Measurements from ENCODE around the gene TYROBP. TPM values are rescaled to one million over a fixed set of nuclear protein-coding genes. Genes with fewer than 3 reads are reported as not detected.
"Not testable (repeated sequence)": the region's sequence is repeated elsewhere in the genome, so short reads cannot be mapped to it uniquely, and the experiment has no call there.

TYROBP gene
- total RNA-seq, 2 donors from 2014 or later = 30.6 to 60.7 TPM

- no peak overlapping the region for H3K27ac ChIP-seq
- no peaks in the 10 kb centered on the region for H3K4me1 ChIP-seq (replicated peaks)
- TF ChIP-seq POLR2AphosphoS5 (IDR thresholded peaks at IDR 0.05) = no peak
- TF ChIP-seq POLR2A (IDR thresholded peaks at IDR 0.05) = no peak
- TF ChIP-seq, protein P1, sequence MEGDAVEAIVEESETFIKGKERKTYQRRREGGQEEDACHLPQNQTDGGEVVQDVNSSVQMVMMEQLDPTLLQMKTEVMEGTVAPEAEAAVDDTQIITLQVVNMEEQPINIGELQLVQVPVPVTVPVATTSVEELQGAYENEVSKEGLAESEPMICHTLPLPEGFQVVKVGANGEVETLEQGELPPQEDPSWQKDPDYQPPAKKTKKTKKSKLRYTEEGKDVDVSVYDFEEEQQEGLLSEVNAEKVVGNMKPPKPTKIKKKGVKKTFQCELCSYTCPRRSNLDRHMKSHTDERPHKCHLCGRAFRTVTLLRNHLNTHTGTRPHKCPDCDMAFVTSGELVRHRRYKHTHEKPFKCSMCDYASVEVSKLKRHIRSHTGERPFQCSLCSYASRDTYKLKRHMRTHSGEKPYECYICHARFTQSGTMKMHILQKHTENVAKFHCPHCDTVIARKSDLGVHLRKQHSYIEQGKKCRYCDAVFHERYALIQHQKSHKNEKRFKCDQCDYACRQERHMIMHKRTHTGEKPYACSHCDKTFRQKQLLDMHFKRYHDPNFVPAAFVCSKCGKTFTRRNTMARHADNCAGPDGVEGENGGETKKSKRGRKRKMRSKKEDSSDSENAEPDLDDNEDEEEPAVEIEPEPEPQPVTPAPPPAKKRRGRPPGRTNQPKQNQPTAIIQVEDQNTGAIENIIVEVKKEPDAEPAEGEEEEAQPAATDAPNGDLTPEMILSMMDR (IDR thresholded peaks at IDR 0.05) = no peak
- 63% methylated on average over 3 of the region's 3 CpGs for WGBS
- intact Hi-C loops (cut with DNase I) = no loop called here
- H3K36me3 ChIP-seq = no peaks in the 10 kb centered on the region
- DNase-seq (ENCODE audit: low spot score) = no peak
- H3K4me3 ChIP-seq = no peak overlapping the region
- H3K27me3 ChIP-seq (replicated peaks; ENCODE audit: insufficient read depth) = no peaks in the 10 kb centered on the region
- no peaks in the 10 kb centered on the region for H3K9me3 ChIP-seq
These were observed 3.1 kb upstream of the TYROBP start for GRCh38 chr19:35911173-35911572.

DNA sequence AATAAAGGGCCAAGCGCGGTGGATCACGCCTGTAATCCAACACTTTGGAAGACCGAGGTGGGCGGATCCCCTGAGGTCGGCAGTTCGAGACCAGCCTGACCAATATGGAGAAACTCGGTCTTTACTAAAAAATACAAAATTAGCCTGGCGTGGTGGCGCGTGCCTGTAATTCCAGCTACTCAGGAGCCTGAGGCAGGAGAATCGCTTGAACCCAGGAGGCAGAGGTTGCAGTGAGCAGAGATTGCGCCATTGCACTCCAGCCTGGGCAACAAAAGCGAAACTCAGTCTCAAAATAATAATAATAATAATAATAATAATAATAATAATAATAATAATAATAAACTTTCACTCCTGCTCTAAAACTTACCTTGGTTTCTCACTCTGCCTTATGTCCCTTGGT is 2.3 kb upstream of the TYROBP start:
- H3K36me3 ChIP-seq; H3K27ac ChIP-seq; H3K9me3 ChIP-seq; DNase-seq (ENCODE audit: low spot score); H3K4me1 ChIP-seq (replicated peaks); intact Hi-C loops (cut with DNase I); H3K27me3 ChIP-seq (replicated peaks; ENCODE audit: insufficient read depth); H3K4me3 ChIP-seq: not testable (repeated sequence)
- 95% methylated on average over 14 of the region's 14 CpGs for WGBS

DNA sequence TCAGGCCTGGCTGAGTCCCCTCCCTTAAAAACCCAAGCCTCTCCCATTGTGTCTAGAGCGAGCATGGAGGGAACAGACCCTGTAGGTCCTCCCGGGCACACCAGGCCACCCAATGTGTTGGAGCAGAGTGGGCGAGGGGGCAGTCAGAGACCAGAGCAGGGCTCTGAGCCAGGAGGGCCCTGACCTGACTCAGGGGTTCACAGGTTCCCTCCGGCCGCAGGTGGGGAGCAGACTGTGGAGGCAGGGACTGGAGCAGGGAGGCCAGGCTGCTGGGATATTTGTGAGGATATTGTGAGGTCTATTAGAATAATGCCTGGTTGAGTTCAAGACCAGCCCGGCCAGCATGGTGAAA is 1.6 kb upstream of the TYROBP start:
- intact Hi-C loops (cut with DNase I) = no loop called here
- no peak overlapping the region for H3K4me3 ChIP-seq
- no peak overlapping the region for H3K27ac ChIP-seq
- no peaks in the 10 kb centered on the region for H3K27me3 ChIP-seq (replicated peaks; ENCODE audit: insufficient read depth)
- no peaks in the 10 kb centered on the region for H3K36me3 ChIP-seq
- 75% methylated on average over 6 of the region's 6 CpGs for WGBS
- TF ChIP-seq POLR2A (IDR thresholded peaks at IDR 0.05) (no peak), POLR2AphosphoS5 (IDR thresholded peaks at IDR 0.05) (no peak)
- TF ChIP-seq, protein P1 (IDR thresholded peaks at IDR 0.05) = no peak
- H3K4me1 ChIP-seq (replicated peaks) = no peaks in the 10 kb centered on the region
- DNase-seq (ENCODE audit: low spot score) = no peak
- H3K9me3 ChIP-seq = no peaks in the 10 kb centered on the region

DNA sequence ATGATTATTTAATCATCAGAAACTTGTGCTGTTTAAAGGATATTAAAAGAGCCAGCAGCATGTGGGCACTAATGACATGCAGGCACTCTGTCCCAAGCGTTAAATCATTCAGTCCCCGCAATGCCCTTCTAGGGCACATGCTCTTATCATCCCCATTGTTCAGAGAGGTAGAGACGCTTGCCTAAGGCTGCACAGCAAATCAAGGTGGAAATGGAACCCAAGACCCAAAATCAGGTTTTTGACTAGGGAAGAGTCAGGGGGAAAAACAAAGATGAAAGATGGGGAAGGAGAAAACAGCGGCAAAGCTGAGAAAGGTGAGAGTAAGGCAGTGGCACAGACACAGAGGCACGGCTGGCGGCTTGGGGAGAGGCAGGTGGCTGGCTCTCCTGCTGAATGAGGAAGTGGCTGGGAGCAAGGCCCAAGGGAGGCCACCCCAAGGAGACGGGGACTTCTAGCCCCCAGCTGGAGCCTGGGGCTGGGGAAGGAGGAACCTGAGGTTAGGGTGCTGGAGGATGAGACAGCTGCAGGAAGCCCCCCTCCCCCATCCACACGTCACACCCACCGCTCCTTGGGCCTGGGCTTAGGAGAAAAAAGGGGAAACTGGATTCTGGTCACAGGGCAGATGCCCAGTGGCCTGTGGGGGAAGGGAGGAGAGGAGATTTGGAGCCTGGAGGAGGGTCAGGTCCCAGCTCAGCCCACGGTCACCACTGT is 1.0 kb upstream of the TYROBP start:
- no peaks in the 10 kb centered on the region for H3K36me3 ChIP-seq
- DNase-seq (ENCODE audit: low spot score) = no peak
- H3K27ac ChIP-seq = no peak overlapping the region
- 72% methylated on average over 10 of the region's 10 CpGs for WGBS
- no peaks in the 10 kb centered on the region for H3K4me1 ChIP-seq (replicated peaks)
- intact Hi-C loops (cut with DNase I) = no loop called here
- no peaks in the 10 kb centered on the region for H3K27me3 ChIP-seq (replicated peaks; ENCODE audit: insufficient read depth)
- peak; percentile 14 for TF ChIP-seq POLR2A (IDR thresholded peaks at IDR 0.05)
- TF ChIP-seq POLR2AphosphoS5 (IDR thresholded peaks at IDR 0.05) = no peak
- no peaks in the 10 kb centered on the region for H3K9me3 ChIP-seq
- no peak overlapping the region for H3K4me3 ChIP-seq

- no peak overlapping the region for H3K27ac ChIP-seq
- H3K4me1 ChIP-seq (replicated peaks) = no peaks in the 10 kb centered on the region
- no peaks in the 10 kb centered on the region for H3K27me3 ChIP-seq (replicated peaks; ENCODE audit: insufficient read depth)
These were observed 734 bp downstream of the TYROBP start for GRCh38 chr19:35907377-35907745.

More at GRCh38 chr19:35907377-35907745, 734 bp downstream of the TYROBP start:
- Histone ChIP-seq H3K4me3 (no peak overlapping the region), H3K9me3 (no peaks in the 10 kb centered on the region), H3K36me3 (no peaks in the 10 kb centered on the region)
- intact Hi-C loops (cut with DNase I) = no loop called here
- TF ChIP-seq, protein P1 (IDR thresholded peaks at IDR 0.05) = no peak
- TF ChIP-seq POLR2AphosphoS5 (IDR thresholded peaks at IDR 0.05) (no peak), POLR2A (IDR thresholded peaks at IDR 0.05) (no peak)
- 48% methylated on average over 12 of the region's 12 CpGs for WGBS
- DNase-seq (ENCODE audit: low spot score) = no peak

All from prostate gland (tissue), 2 donors.